AG04450 (cell line): ENCODE measurements around the gene FOSB. TPM values are rescaled to one million over a fixed set of nuclear protein-coding genes. Genes with fewer than 3 reads are reported as not detected.

Experiments
- CTCF ChIA-PET: fragments of 300-600, 350-600 bp; formaldehyde crosslinking; extraction: SDS; loops from one replicate; lab custom pipeline; 2022; ENCODE audit warnings: antibody characterized with exemption, inconsistent platforms; lab: Charles Lee
- POLR2A ChIA-PET: fragments of 350-600 bp; formaldehyde crosslinking; extraction: SDS; loops from one replicate; lab custom pipeline; 2021; ENCODE audit warnings: antibody characterized with exemption, inconsistent platforms; lab: Yijun Ruan, JAX
- DNase-seq: peaks from one replicate; pipeline ENCODE4 v3.0.0-alpha.2; 2011; ENCODE audit warnings: low read depth, low spot score
- H3K27ac ChIP-seq: one replicate; pipeline ENCODE4 v1.5.1; 2012; ENCODE audit warnings: low read depth, low read length, control low read depth
- H3K27me3 ChIP-seq: one replicate; pipeline ENCODE4 v1.6.0; 2012; ENCODE audit warnings: low read length; ENCODE audit not compliant: control insufficient read depth, insufficient read depth
- H3K4me3 ChIP-seq: 2 replicates; pipeline ENCODE4 v1.5.1; 2011; ENCODE audit warnings: mild to moderate bottlenecking, low read depth, low read length, control low read depth
- H3K9me3 ChIP-seq: 2 replicates; pipeline ENCODE4 v1.5.1; 2012; ENCODE audit warnings: low read length; ENCODE audit not compliant: control insufficient read depth, insufficient read depth
- CTCF ChIP-seq: IDR thresholded peaks from 2 replicates; pipeline ENCODE4 v1.5.1; 2011; ENCODE audit warnings: low read depth, low read length, control low read depth, inconsistent platforms
- polyA plus RNA-seq: library from polyadenylated mRNA; depleted of rRNA; stranded (reverse); fragments of >200 nt; gene quantifications from 2 replicates; pipeline ENCODE4 v1.2.3, GENCODE V29; 2011; rRNA removed
- small RNA-seq: library from RNA; depleted of rRNA; stranded (forward); fragments of <200 nt; gene quantifications from one replicate; pipeline ENCODE3, GENCODE V24; 2012; ENCODE audit warnings: low read depth; ENCODE audit not compliant: insufficient read length

Gene FOSB
- polyA plus RNA-seq, 1 experiment: 1.3 TPM

- POLR2A ChIA-PET: interaction anchor here (0.6 kb wide), 1 partner anchor 82 kb away, joined by 5 read pairs; no protein-coding TSS in a partner anchor
These were observed 56.9 kb downstream of the FOSB start for GRCh38 chr19:45524575-45525129.

More at GRCh38 chr19:45524575-45525129, 56.9 kb downstream of the FOSB start:
- no peak overlapping the region for H3K4me3 ChIP-seq
- H3K9me3 ChIP-seq: peaks cover 8% of the 10 kb centered on the region; the same call in 1 of the 2 replicates
- no peak for DNase-seq
- no peaks in the 10 kb centered on the region for H3K27me3 ChIP-seq
- CTCF ChIA-PET: interaction anchor here (0.7 to 1.2 kb wide), 3 partner anchors 40 to 117 kb away, joined by 3 to 7 read pairs (median 4); no protein-coding TSS in a partner anchor
- no peak for TF ChIP-seq CTCF
- no peak overlapping the region for H3K27ac ChIP-seq

Small RNA genes within 50 kb of the gene (small RNA-seq; reads per million reads assigned to genes)
- not detected for gene MIR6088

Other genes with a start within 250 kb of the FOSB start
- gene EXOC3L2, start 222.6 kb upstream of the FOSB start, polyA plus RNA-seq: not detected in 2 replicates
- 12.6 and 18.9 TPM in 2 replicates for gene MARK4, start 216.7 kb upstream of the FOSB start, polyA plus RNA-seq
- gene CKM, start 145.1 kb upstream of the FOSB start, polyA plus RNA-seq: not detected in 2 replicates
- not detected in 2 replicates for gene KLC3, start 127.2 kb upstream of the FOSB start, polyA plus RNA-seq
- gene ERCC2, start 97.4 kb upstream of the FOSB start, polyA plus RNA-seq: 51.4 and 69.4 TPM in 2 replicates
- gene PPP1R13L, start 62.9 kb upstream of the FOSB start, polyA plus RNA-seq: 2.4 and 5.1 TPM in 2 replicates
- 3.0 and 3.2 TPM in 2 replicates for gene POLR1G, start 61.4 kb upstream of the FOSB start, polyA plus RNA-seq
- gene ERCC1, start 44.1 kb upstream of the FOSB start, polyA plus RNA-seq: 75.8 and 113 TPM in 2 replicates
- gene RTN2, start 29.1 kb downstream of the FOSB start, polyA plus RNA-seq: 13.6 and 15.5 TPM in 2 replicates
- gene PPM1N, start 30.4 kb downstream of the FOSB start, polyA plus RNA-seq: 1.5 and 1.8 TPM in 2 replicates
- 49.6 and 60.8 TPM in 2 replicates for gene VASP, start 39.5 kb downstream of the FOSB start, polyA plus RNA-seq
- 12.2 and 13.3 TPM in 2 replicates for gene OPA3, start 116.8 kb downstream of the FOSB start, polyA plus RNA-seq
- not detected in 2 replicates for gene GPR4, start 134.2 kb downstream of the FOSB start, polyA plus RNA-seq
- 10.8 and 14.9 TPM in 2 replicates for gene EML2, start 171.4 kb downstream of the FOSB start, polyA plus RNA-seq
- 0.61 and 0.68 TPM in 2 replicates for gene GIPR, start 200.2 kb downstream of the FOSB start, polyA plus RNA-seq
- gene SNRPD2, start 224.0 kb downstream of the FOSB start, polyA plus RNA-seq: 531 and 608 TPM in 2 replicates
- gene QPCTL, start 224.7 kb downstream of the FOSB start, polyA plus RNA-seq: 6.7 and 9.5 TPM in 2 replicates